Measurements from ENCODE around the gene CMKLR1. TPM values are rescaled to one million over a fixed set of nuclear protein-coding genes. Genes with fewer than 3 reads are reported as not detected.

Gene CMKLR1
- total and polyA plus RNA-seq, 2 donors (not counting 1 experiment from before 2014, with no cell fraction given) = 0.82 TPM; not detected in 1

DNA sequence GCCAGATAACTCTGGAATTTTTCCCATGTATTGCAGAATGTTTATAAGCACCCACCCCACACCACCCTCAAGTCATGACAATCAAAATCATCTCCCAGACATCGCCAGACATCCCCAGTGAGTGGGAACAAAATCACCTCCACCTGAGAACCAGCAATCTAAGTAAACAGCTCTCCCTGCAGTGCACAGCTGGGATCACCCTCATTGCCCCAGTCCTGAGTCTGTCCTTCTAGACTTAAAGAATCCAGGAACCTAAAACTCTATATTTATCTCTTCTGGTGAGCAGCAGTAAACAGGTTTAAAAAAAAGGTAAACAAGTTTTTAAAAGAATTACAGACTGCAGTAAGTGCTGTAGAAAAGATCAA lies 43.3 kb upstream of the CMKLR1 start:
- H3K36me3 ChIP-seq (ENCODE audit: control insufficient read depth, insufficient read depth, low read length) = no peaks in the 10 kb centered on the region
- H3K4me3 ChIP-seq (replicated peaks in 1 of 4; ENCODE audit: control extremely low read depth in 1 of 4, insufficient read depth in 1 of 4, low read depth in 3 of 4, low read length in 4 of 4) = no peak overlapping the region
- H3K27me3 ChIP-seq (ENCODE audit: control insufficient read depth, insufficient read depth, low read length) = no peaks in the 10 kb centered on the region
- H2AFZ ChIP-seq (ENCODE audit: low read length) = no peak overlapping the region
- H3K27ac ChIP-seq (ENCODE audit: insufficient read depth, low read length) = no peak overlapping the region
- no peaks in the 10 kb centered on the region for H3K4me1 ChIP-seq (ENCODE audit: control insufficient read depth, extremely low read depth, insufficient read depth, low read length)
- TF ChIP-seq EZH2 (IDR thresholded peaks at IDR 0.05; ENCODE audit: low read length, missing control alignments) = no peak
- H3K9ac ChIP-seq (ENCODE audit: insufficient read depth, low read length) = no peak overlapping the region
- H3K9me3 ChIP-seq (ENCODE audit: control insufficient read depth, insufficient read depth, low read depth, low read length) = no peaks in the 10 kb centered on the region
- no peak overlapping the region for H3K4me2 ChIP-seq (ENCODE audit: extremely low read depth, insufficient read depth, low read length)
- DNase-seq (ENCODE audit: low read depth in 2 of 2) = no peak
- no peaks in the 10 kb centered on the region for H3K79me2 ChIP-seq (ENCODE audit: control insufficient read depth, insufficient read depth, low read length)
- no peaks in the 10 kb centered on the region for H4K20me1 ChIP-seq (ENCODE audit: control insufficient read depth, extremely low read depth, insufficient read depth, low read length)

DNA sequence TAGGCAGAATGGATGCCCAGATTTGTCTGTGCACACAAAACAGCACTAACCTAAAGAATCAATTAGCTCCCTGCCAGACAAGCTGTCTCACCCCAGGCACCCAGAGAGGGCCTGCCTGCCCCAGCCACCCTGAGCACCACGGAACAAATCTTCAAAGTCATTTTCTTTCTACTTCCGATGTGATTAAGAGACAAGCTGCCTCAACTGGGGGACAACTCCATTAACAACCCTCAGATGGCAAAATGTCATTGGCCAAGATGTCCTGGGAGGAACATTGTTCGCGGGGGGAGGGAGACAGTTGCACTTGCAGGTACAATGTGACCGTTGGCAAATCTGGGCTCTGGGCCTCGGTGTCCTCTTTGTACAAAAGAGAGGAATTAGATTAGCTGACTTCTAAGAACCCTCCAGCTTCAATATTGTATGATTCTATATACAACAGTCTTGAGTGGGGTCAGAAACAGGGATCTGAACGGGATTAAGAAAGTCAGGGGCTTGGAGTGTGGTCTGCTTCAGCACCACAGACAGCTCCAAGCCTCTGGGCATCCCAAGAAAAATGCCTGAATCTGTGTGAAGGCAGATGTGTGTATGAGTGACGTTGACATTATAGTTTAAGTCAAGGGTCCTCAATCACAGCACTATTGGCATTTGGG lies 42.8 kb upstream of the CMKLR1 start:
- Histone ChIP-seq H3K4me3 (replicated peaks in 1 of 4; ENCODE audit: control extremely low read depth in 1 of 4, insufficient read depth in 1 of 4, low read depth in 3 of 4, low read length in 4 of 4) (no peak overlapping the region), H3K9ac (ENCODE audit: insufficient read depth, low read length) (no peak overlapping the region), H3K4me2 (ENCODE audit: extremely low read depth, insufficient read depth, low read length) (no peak overlapping the region), H3K27ac (ENCODE audit: insufficient read depth, low read length) (no peak overlapping the region), H3K27me3 (ENCODE audit: control insufficient read depth, insufficient read depth, low read length) (no peaks in the 10 kb centered on the region), H3K79me2 (ENCODE audit: control insufficient read depth, insufficient read depth, low read length) (no peaks in the 10 kb centered on the region), H3K9me3 (ENCODE audit: control insufficient read depth, insufficient read depth, low read depth, low read length) (no peaks in the 10 kb centered on the region), H3K36me3 (ENCODE audit: control insufficient read depth, insufficient read depth, low read length) (no peaks in the 10 kb centered on the region), H4K20me1 (ENCODE audit: control insufficient read depth, extremely low read depth, insufficient read depth, low read length) (no peaks in the 10 kb centered on the region), H2AFZ (ENCODE audit: low read length) (no peak overlapping the region), H3K4me1 (ENCODE audit: control insufficient read depth, extremely low read depth, insufficient read depth, low read length) (no peaks in the 10 kb centered on the region)
- no peak for DNase-seq (ENCODE audit: low read depth in 2 of 2)
- TF ChIP-seq CTCF (conservative IDR thresholded peaks at IDR 0.05 in 1 of 2, IDR thresholded peaks at IDR 0.05 in 1 of 2; ENCODE audit: low read depth in 1 of 2, low read length in 2 of 2) = no peak
- TF ChIP-seq EZH2 (IDR thresholded peaks at IDR 0.05; ENCODE audit: low read length, missing control alignments) = no peak

DNA sequence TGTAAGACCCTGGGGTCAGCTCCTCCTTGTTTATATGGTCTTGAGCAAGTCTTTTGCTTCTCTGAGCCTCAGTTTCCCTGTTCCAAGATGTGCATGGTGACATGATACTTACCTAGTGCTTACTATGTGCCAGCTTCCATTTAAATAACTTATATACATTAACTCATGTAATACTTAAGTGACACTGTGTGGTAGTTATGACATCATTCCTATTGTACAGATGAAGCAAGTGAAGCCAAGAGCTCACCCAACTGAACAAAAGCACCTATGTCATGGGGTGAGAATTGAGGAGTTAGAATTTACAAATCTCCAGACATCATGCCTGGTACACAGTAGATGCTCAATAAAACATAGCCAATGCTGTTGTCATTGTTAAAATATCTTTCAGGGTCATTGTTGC lies 41.3 kb upstream of the CMKLR1 start:
- H3K4me2 ChIP-seq (ENCODE audit: extremely low read depth, insufficient read depth, low read length) = no peak overlapping the region
- no peak overlapping the region for H3K4me3 ChIP-seq (replicated peaks in 1 of 4; ENCODE audit: control extremely low read depth in 1 of 4, insufficient read depth in 1 of 4, low read depth in 3 of 4, low read length in 4 of 4)
- H3K27me3 ChIP-seq (ENCODE audit: control insufficient read depth, insufficient read depth, low read length) = no peaks in the 10 kb centered on the region

More for the DNA sequence above, 41.3 kb upstream of the CMKLR1 start:
- DNase-seq (ENCODE audit: low read depth in 2 of 2) = no peak
- H3K9ac ChIP-seq (ENCODE audit: insufficient read depth, low read length) = no peak overlapping the region
- H2AFZ ChIP-seq (ENCODE audit: low read length) = no peak overlapping the region
- H3K27ac ChIP-seq (ENCODE audit: insufficient read depth, low read length) = no peak overlapping the region
- no peaks in the 10 kb centered on the region for H3K4me1 ChIP-seq (ENCODE audit: control insufficient read depth, extremely low read depth, insufficient read depth, low read length)
- H3K36me3 ChIP-seq (ENCODE audit: control insufficient read depth, insufficient read depth, low read length) = no peaks in the 10 kb centered on the region
- H4K20me1 ChIP-seq (ENCODE audit: control insufficient read depth, extremely low read depth, insufficient read depth, low read length) = no peaks in the 10 kb centered on the region
- no peaks in the 10 kb centered on the region for H3K79me2 ChIP-seq (ENCODE audit: control insufficient read depth, insufficient read depth, low read length)
- no peak for TF ChIP-seq CTCF (conservative IDR thresholded peaks at IDR 0.05 in 1 of 2, IDR thresholded peaks at IDR 0.05 in 1 of 2; ENCODE audit: low read depth in 1 of 2, low read length in 2 of 2)
- no peak for TF ChIP-seq EZH2 (IDR thresholded peaks at IDR 0.05; ENCODE audit: low read length, missing control alignments)
- no peaks in the 10 kb centered on the region for H3K9me3 ChIP-seq (ENCODE audit: control insufficient read depth, insufficient read depth, low read depth, low read length)

Measured in fibroblast of lung (primary cell).